SK-MEL-5 (cell line): ENCODE data around the gene MRPS16. TPM values are rescaled to one million over a fixed set of nuclear protein-coding genes. Genes with fewer than 3 reads are reported as not detected.

Experiments used
- DNase-seq: peaks from one replicate; pipeline ENCODE4 v3.0.0-alpha.2; 2016; ENCODE audit warnings: low read depth, low spot score
- in situ Hi-C: cut with HindIII; loops from 2 replicates; pipeline ENCODE4 v1.10.0; 2016; ENCODE audit warnings: low sequenced_read_pairs, high pct_unique_total_duplicates, low pct_unique_long_range_greater_than_20kb
- total RNA-seq: library from RNA; depleted of rRNA; stranded (reverse); fragments of >200 nt; shearing (Covaris generic); gene quantifications from 2 replicates; pipeline ENCODE4 v1.2.3, GENCODE V29; 2014

Gene MRPS16
- total RNA-seq, 1 experiment from 2014 or later: 87.7 TPM

DNA sequence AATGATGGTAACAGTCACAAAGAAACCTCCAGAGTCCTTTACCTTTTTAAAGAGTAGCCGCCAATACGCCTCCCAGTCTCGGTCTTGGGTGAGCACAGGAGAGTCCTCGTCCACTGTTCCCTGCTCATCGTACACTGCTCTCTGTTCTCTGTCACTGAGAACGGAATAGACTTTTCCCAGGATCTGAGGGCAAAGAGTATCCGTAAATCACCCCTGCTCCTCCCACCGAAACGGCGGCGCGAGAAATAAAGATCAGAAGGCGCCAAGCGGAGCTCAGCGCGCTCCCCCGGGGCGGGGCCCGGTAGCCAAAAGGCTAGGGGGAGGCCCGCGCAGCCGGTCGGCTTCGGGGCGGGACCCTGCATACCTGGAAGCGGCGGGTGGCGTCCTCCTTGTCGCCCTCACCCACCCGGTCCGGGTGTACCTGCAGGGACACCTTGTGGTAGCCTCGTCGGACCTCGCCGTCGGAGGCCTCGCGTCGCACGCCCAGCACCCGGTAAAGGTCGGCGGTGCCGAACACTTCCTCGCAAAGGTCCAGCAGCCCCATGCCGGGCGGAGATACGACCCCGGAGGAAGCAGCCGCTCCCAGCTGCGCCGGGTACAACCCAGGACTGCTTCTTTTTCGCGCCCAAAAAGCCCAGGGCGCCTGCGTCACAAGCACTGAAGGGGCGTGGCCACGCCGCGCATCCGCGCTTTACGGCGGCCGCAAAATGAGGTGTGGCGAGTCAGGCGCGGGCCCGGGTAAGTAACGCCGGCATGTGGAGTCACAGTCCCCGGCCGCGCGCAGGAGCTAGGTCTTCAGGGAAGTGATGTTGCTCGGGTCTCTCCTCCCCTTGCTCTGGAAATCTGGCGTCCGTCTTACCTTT lies 5.6 kb downstream of the MRPS16 start, which contains the start of gene DNAJC9:
Gene DNAJC9, minus strand, starts transcription at position 610 of the 863 bp plus-strand sequence. Its CDS starts 66 bp downstream, at position 544.
- in situ Hi-C loops: no loop called here
- peak; percentile 88 for DNase-seq

- DNase-seq: no peak
- in situ Hi-C loops: no loop called here
These were observed 6.2 kb downstream of the MRPS16 start for GRCh38 chr10:73246322-73246645.

GRCh38 chr10:73244866-73245477 lies 7.5 kb downstream of the MRPS16 start:
- in situ Hi-C loops: no loop called here

DNA sequence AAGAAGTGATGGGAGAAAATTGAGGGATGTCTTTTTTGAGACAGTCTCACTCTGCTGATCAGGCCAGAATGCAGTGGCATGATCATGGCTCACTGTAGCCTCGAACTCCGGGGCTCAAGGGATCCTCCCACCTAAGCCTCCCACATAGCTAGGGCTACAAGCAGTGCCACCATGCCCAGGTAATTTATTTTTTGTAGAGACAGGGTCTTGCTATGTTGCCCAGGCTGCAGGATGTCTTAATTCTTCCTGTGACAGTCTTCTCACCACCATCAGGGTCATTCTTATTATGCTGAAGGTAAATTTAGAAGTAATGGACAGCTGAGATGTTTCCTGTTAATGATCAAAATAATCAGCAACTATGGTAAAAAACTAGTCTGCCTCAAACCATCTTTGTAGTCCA lies 12.5 kb downstream of the MRPS16 start:
- in situ Hi-C loops: no loop called here
- DNase-seq: no peak

More at GRCh38 chr10:73244866-73245477, 7.5 kb downstream of the MRPS16 start:
- no peak for DNase-seq

GRCh38 chr10:73238990-73239566 lies 13.4 kb downstream of the MRPS16 start:
- in situ Hi-C loops: no loop called here
- no peak for DNase-seq

GRCh38 chr10:73234695-73235094 lies 17.7 kb downstream of the MRPS16 start:
- DNase-seq: no peak
- in situ Hi-C loops: no loop called here

- no peak for DNase-seq
- in situ Hi-C loops: no loop called here
These were observed 18.6 kb downstream of the MRPS16 start for GRCh38 chr10:73233883-73234282.

DNA sequence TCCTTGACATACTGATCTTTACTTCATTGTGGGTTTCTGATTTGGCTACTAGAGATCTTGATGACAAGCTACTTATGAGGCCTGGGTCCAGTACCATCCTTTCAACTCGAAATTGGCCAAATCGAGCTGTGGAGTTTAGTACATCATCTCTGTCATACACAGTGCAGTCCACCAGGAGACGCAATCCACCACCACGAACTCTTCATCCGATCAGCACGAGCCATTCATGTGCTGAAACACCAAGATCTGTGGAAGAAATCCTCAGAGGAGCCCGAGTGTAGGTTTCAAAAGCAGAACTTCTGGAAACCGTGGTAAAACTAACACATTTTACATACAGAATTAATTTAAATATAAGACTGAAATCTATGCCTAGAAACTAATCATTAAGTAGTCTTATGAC lies 19.6 kb downstream of the MRPS16 start:
- in situ Hi-C loops: no loop called here
- DNase-seq: peak; percentile 80

GRCh38 chr10:73229567-73229966 lies 22.9 kb downstream of the MRPS16 start:
- no peak for DNase-seq
- in situ Hi-C loops: no loop called here

DNA sequence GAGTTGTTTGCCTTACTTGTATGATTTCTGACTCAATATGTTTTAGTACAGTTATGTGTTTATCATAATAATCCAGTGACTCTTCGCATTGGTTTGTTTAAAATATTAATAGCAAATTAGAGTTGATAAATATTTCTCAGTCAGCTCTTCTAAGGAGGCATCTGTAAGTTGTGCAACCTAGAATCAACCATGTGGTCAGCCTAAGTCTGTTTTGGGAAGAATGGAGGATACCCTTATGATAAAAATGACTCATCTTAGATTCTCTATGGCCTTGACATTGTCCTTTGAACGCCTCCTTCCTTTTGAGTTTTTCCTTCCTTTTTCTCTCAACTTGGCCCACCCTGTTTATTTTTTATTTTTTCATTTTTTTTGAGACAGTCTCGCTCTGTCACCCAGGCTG lies 24.2 kb downstream of the MRPS16 start:
- in situ Hi-C loops: no loop called here
- no peak for DNase-seq

- in situ Hi-C loops: no loop called here
- no peak for DNase-seq
These were observed 25.8 kb downstream of the MRPS16 start for GRCh38 chr10:73226663-73227062.

- no peak for DNase-seq
- in situ Hi-C loops: no loop called here
These were observed 26.9 kb downstream of the MRPS16 start for GRCh38 chr10:73225518-73225917.

DNA sequence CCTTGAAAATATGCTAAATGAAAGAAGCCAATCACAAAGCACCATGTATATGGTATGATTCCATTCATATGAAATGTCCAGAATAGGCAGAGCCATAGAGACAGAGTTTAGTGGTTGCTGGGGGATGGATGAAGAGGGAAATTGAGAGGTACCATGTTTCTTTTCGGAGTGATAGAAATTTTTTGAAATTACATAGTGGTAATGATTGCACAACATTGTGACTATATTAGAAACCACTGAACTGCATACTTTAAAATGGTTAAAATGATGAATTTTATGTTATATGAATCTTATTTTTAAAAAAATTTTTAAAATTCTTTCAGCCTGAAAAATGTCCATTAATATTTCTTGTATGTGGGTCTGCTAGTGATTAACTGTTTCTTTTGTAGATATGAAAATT lies 31.5 kb downstream of the MRPS16 start:
- in situ Hi-C loops: no loop called here
- no peak for DNase-seq

DNA sequence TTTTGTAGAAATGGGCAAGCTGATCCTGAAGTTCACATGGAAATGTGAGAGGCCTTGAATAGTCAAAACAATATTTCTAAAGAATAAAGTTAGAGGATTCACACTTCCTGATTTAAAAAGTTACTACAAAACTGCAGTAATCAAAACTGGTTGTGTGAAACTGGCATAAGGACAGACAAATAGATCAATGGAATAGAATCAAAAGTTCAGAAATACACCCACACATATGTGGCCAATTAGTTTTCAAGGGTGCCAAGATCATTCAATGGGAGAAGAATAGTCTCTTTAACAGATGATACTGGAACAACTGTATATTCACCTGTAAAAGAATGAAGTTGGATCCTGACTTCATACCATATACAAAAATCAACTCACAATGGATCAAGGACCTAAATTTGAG lies 33.1 kb downstream of the MRPS16 start:
- no peak for DNase-seq
- in situ Hi-C loops: no loop called here

- in situ Hi-C loops: no loop called here
- DNase-seq: peak; percentile 66
These were observed 33.8 kb downstream of the MRPS16 start for GRCh38 chr10:73218431-73219191.

- no peak for DNase-seq
- in situ Hi-C loops: no loop called here
These were observed 34.8 kb downstream of the MRPS16 start for GRCh38 chr10:73217628-73218027.

- in situ Hi-C loops: no loop called here
- no peak for DNase-seq
These were observed 36.7 kb downstream of the MRPS16 start for GRCh38 chr10:73215749-73216148.
